Right cardiac atrium (tissue), 5 donors: ENCODE measurements around the gene RFPL4A. TPM values are rescaled to one million over a fixed set of nuclear protein-coding genes. Genes with fewer than 3 reads are reported as not detected.
A peak's percentile ranks its signal among the peaks of the same experiment; 100 is the strongest.
"Not testable (repeated sequence)": the region's sequence is repeated elsewhere in the genome, so short reads cannot be mapped to it uniquely, and the experiment has no call there.

ENCODE experiments used
- ATAC-seq, 2 donors: fragments of 200-7000 bp; cut with Tn5 transposase; one replicate each; pipeline versions ENCODE4 v1.8.0 to v1.9.1; 2020; ENCODE audit warnings: moderate library complexity in 2 of 2, mild to moderate bottlenecking in 1 of 2
- DNase-seq, 3 donors: peaks; one replicate each; pipeline ENCODE4 v3.0.0-alpha.2; 2020
- H3K27ac ChIP-seq: one replicate; pipeline ENCODE4 v1.5.1; 2013; ENCODE audit warnings: mild to moderate bottlenecking, low read length, control low read depth, moderate library complexity
- H3K27me3 ChIP-seq: one replicate; pipeline ENCODE4 v1.6.1; 2013; ENCODE audit not compliant: control insufficient read depth, insufficient read depth
- H3K4me1 ChIP-seq: one replicate; pipeline ENCODE4 v1.6.1; 2013; ENCODE audit warnings: low read length; ENCODE audit not compliant: control insufficient read depth, insufficient read depth
- H3K4me3 ChIP-seq: one replicate; pipeline ENCODE4 v1.5.1; 2013; ENCODE audit warnings: low read length, control low read depth
- H3K9me3 ChIP-seq: one replicate; pipeline ENCODE4 v1.6.1; 2013; ENCODE audit warnings: low read length; ENCODE audit not compliant: control insufficient read depth
- WGBS: extraction: QIAGEN DNeasy Blood & Tissue Kit; methylation state at CpG from one replicate; pipeline ENCODE4 v1.1.7; 2013; 5-methylcytosine and 5-hydroxymethylcytosine counted together
- intact Hi-C, 4 donors: fragments of 100-400 bp; cut with DNase I; formaldehyde crosslinking; loops; one replicate each; pipeline versions ENCODE4 v1.11.0 to v1.14.0; 2022 to 2023
- polyA plus RNA-seq: library from polyadenylated mRNA; stranded (reverse); fragments of 200-250 nt; gene quantifications from one replicate; pipeline ENCODE4 v1.2.3, GENCODE V29; 2013
- total RNA-seq, 4 donors: library from RNA; stranded (reverse); fragmentation: NEBNext Ultra II Directional; extraction: Animal tissue kit (Norgen Biotek cat#: 25700); gene quantifications; one replicate each; pipeline ENCODE4 v1.2.1, GENCODE V29; 2021
- donor health status: healthy with polysubstance abuse.
- donor health status: DM: no; HTN: yes; CAD: no.
- donor health status: DM: no; HTN: no; CAD: no.
- donor health status: DM: no; HTN: yes; CAD: no; lungs with severe emphysema.
- donor health status: DM: yes; HTN: yes; CAD: no.

The RFPL4A gene
- total and polyA plus RNA-seq, 5 donors: not detected

GRCh38 chr19:55750715-55751114 lies 8.2 kb upstream of the RFPL4A start:
- ATAC-seq (no peak), DNase-seq (no peak)
- H3K27ac ChIP-seq: no peak overlapping the region
- no peaks in the 10 kb centered on the region for H3K4me1 ChIP-seq
- intact Hi-C loops: no loop called here
- WGBS: 87% methylated on average over 6 of the region's 6 CpGs
- H3K27me3 ChIP-seq: no peaks in the 10 kb centered on the region
- no peaks in the 10 kb centered on the region for H3K9me3 ChIP-seq
- no peak overlapping the region for H3K4me3 ChIP-seq

GRCh38 chr19:55753401-55753800 lies 5.5 kb upstream of the RFPL4A start:
- intact Hi-C loops: no loop called here
- H3K27me3 ChIP-seq: no peaks in the 10 kb centered on the region
- WGBS: 71% methylated on average over 3 of the region's 3 CpGs

GRCh38 chr19:55756808-55757207 lies 2.1 kb upstream of the RFPL4A start:
- H3K4me3 ChIP-seq, H3K27me3 ChIP-seq, H3K9me3 ChIP-seq, H3K4me1 ChIP-seq, ATAC-seq, H3K27ac ChIP-seq, intact Hi-C loops, DNase-seq: not testable (repeated sequence)
- WGBS: 74% methylated on average over 4 of the region's 4 CpGs

More at GRCh38 chr19:55753401-55753800, 5.5 kb upstream of the RFPL4A start:
- no peak overlapping the region for H3K4me3 ChIP-seq
- no peaks in the 10 kb centered on the region for H3K9me3 ChIP-seq
- DNase-seq (no peak), ATAC-seq (no peak)
- H3K27ac ChIP-seq: no peak overlapping the region
- no peaks in the 10 kb centered on the region for H3K4me1 ChIP-seq

GRCh38 chr19:55766466-55766865 lies 7.6 kb downstream of the RFPL4A start:
- intact Hi-C loops: no loop called here
- ATAC-seq (no peak), DNase-seq (peak in 1 of 3 donors; percentile 50)
- Histone ChIP-seq H3K27ac (no peak overlapping the region), H3K9me3 (no peaks in the 10 kb centered on the region), H3K4me3 (no peak overlapping the region), H3K4me1 (no peaks in the 10 kb centered on the region), H3K27me3 (no peaks in the 10 kb centered on the region)
- WGBS: 60% methylated on average over 6 of the region's 7 CpGs

- H3K4me3 ChIP-seq, H3K4me1 ChIP-seq, H3K9me3 ChIP-seq, H3K27ac ChIP-seq, H3K27me3 ChIP-seq, ATAC-seq, DNase-seq, intact Hi-C loops: not testable (repeated sequence)
- 79% methylated on average over 5 of the region's 6 CpGs for WGBS
These were observed 9.9 kb downstream of the RFPL4A start, which contains the start of gene RFPL4AL1 for GRCh38 chr19:55768818-55769217. TSS of gene RFPL4AL1 (plus strand) at chr19:55769118. CDS start at chr19:55771805, 2,687 bp downstream.

- ATAC-seq, H3K9me3 ChIP-seq, intact Hi-C loops, DNase-seq, H3K4me1 ChIP-seq, H3K27me3 ChIP-seq, H3K4me3 ChIP-seq, H3K27ac ChIP-seq: not testable (repeated sequence)
- 21% methylated on average over 2 of the region's 3 CpGs for WGBS
These were observed 10.7 kb downstream of the RFPL4A start for GRCh38 chr19:55769632-55770031.

GRCh38 chr19:55777528-55777927 lies 18.6 kb downstream of the RFPL4A start:
- no peaks in the 10 kb centered on the region for H3K27me3 ChIP-seq
- no peak for ATAC-seq
- no peaks in the 10 kb centered on the region for H3K4me1 ChIP-seq
- no peak overlapping the region for H3K4me3 ChIP-seq
- no peak for DNase-seq
- no peak overlapping the region for H3K27ac ChIP-seq
- intact Hi-C loops: no loop called here
- 27% methylated on average over 7 of the region's 7 CpGs for WGBS
- no peaks in the 10 kb centered on the region for H3K9me3 ChIP-seq

GRCh38 chr19:55778331-55778730 lies 19.4 kb downstream of the RFPL4A start:
- Histone ChIP-seq H3K4me3 (no peak overlapping the region), H3K27me3 (no peaks in the 10 kb centered on the region), H3K9me3 (no peaks in the 10 kb centered on the region), H3K4me1 (no peaks in the 10 kb centered on the region), H3K27ac (no peak overlapping the region)
- DNase-seq (no peak), ATAC-seq (no peak)
- WGBS: 83% methylated on average over 16 of the region's 16 CpGs
- intact Hi-C loops: no loop called here

- Histone ChIP-seq H3K27ac (no peak overlapping the region), H3K4me3 (no peak overlapping the region), H3K27me3 (no peaks in the 10 kb centered on the region), H3K9me3 (no peaks in the 10 kb centered on the region), H3K4me1 (no peaks in the 10 kb centered on the region)
- DNase-seq (no peak), ATAC-seq (no peak)
- intact Hi-C loops: no loop called here
- WGBS: 80% methylated on average over 5 of the region's 5 CpGs
These were observed 22.2 kb downstream of the RFPL4A start for GRCh38 chr19:55781112-55781511.

GRCh38 chr19:55795021-55795420 lies 36.1 kb downstream of the RFPL4A start:
- no peak for ATAC-seq
- Histone ChIP-seq H3K4me1 (no peaks in the 10 kb centered on the region), H3K27ac (no peak overlapping the region), H3K9me3 (no peaks in the 10 kb centered on the region), H3K4me3 (no peak overlapping the region), H3K27me3 (no peaks in the 10 kb centered on the region)
- WGBS: 88% methylated on average over 11 of the region's 11 CpGs
- no peak for DNase-seq
- intact Hi-C loops: no loop called here

- ATAC-seq: no peak
- no peaks in the 10 kb centered on the region for H3K27me3 ChIP-seq
- no peaks in the 10 kb centered on the region for H3K9me3 ChIP-seq
- intact Hi-C loops: no loop called here
- H3K4me3 ChIP-seq: no peak overlapping the region
- H3K4me1 ChIP-seq: no peaks in the 10 kb centered on the region
- no peak for DNase-seq
- 69% methylated on average over 7 of the region's 7 CpGs for WGBS
- H3K27ac ChIP-seq: no peak overlapping the region
These were observed 42.5 kb downstream of the RFPL4A start for GRCh38 chr19:55801416-55801815.

- intact Hi-C loops: no loop called here
- WGBS: 76% methylated on average over 2 of the region's 2 CpGs
These were observed 43.4 kb downstream of the RFPL4A start for GRCh38 chr19:55802281-55802680.

More at GRCh38 chr19:55802281-55802680, 43.4 kb downstream of the RFPL4A start:
- DNase-seq: no peak
- Histone ChIP-seq H3K4me1 (no peaks in the 10 kb centered on the region), H3K9me3 (no peaks in the 10 kb centered on the region), H3K27ac (no peak overlapping the region), H3K4me3 (no peak overlapping the region), H3K27me3 (no peaks in the 10 kb centered on the region)
- no peak for ATAC-seq
